Endodermal cell (in vitro differentiated cells): ENCODE measurements around the gene LMAN2L. TPM values are rescaled to one million over a fixed set of nuclear protein-coding genes. Genes with fewer than 3 reads are reported as not detected.

Experiments used
- DNase-seq: peaks from one replicate; pipeline ENCODE4 v3.0.0-alpha.2; 2017
- H3K27ac ChIP-seq: 2 replicates; pipeline ENCODE4 v1.5.1; 2013; ENCODE audit warnings: mild to moderate bottlenecking, low read depth, low read length, moderate library complexity
- H3K27me3 ChIP-seq: 2 replicates; pipeline ENCODE4 v1.6.1; 2013; ENCODE audit warnings: mild to moderate bottlenecking, low read length, moderate library complexity; ENCODE audit not compliant: insufficient read depth, control insufficient read depth, poor library complexity, severe bottlenecking
- H3K36me3 ChIP-seq: 2 replicates; pipeline ENCODE4 v1.7.0; 2013; ENCODE audit warnings: mild to moderate bottlenecking, low read length, moderate library complexity; ENCODE audit not compliant: control insufficient read depth, insufficient read depth
- H3K4me1 ChIP-seq: one replicate; pipeline ENCODE4 v1.7.0; 2013; ENCODE audit warnings: low read length; ENCODE audit not compliant: control insufficient read depth, insufficient read depth
- H3K4me3 ChIP-seq: 2 replicates; pipeline ENCODE4 v1.5.1; 2013; ENCODE audit warnings: mild to moderate bottlenecking, low read length, moderate library complexity
- H3K9ac ChIP-seq: 2 replicates; pipeline ENCODE4 v1.6.1; 2013; ENCODE audit warnings: mild to moderate bottlenecking, low read length, moderate library complexity; ENCODE audit not compliant: poor library complexity, severe bottlenecking; ENCODE audit errors: extremely low read depth
- H3K9me3 ChIP-seq: 2 replicates; pipeline ENCODE4 v1.6.1; 2013; ENCODE audit warnings: mild to moderate bottlenecking, low read length, moderate library complexity; ENCODE audit not compliant: control insufficient read depth
- H3K27ac Mint-ChIP-seq: 2 replicates; pipeline ENCODE4 v1.8.0; 2020; ENCODE audit warnings: mixed read lengths
- H3K27me3 Mint-ChIP-seq: 2 replicates; pipeline ENCODE4 v1.8.0; 2021; ENCODE audit warnings: mild to moderate bottlenecking, mixed read lengths; ENCODE audit not compliant: insufficient read depth
- H3K36me3 Mint-ChIP-seq: 2 replicates; pipeline ENCODE4 v1.8.0; 2020; ENCODE audit warnings: low read depth, mixed read lengths
- H3K4me1 Mint-ChIP-seq: 2 replicates; pipeline ENCODE4 v1.8.0; 2020; ENCODE audit warnings: mixed read lengths
- H3K4me3 Mint-ChIP-seq: 2 replicates; pipeline ENCODE4 v1.8.0; 2020; ENCODE audit warnings: mild to moderate bottlenecking, moderate library complexity, mixed read lengths
- H3K9me3 Mint-ChIP-seq: 2 replicates; pipeline ENCODE4 v1.8.0; 2020; ENCODE audit warnings: mild to moderate bottlenecking, mixed read lengths
- CTCF ChIP-seq: fragments of 200-600 bp; sonication (generic); conservative IDR thresholded peaks from 2 replicates; pipeline ENCODE4 v1.5.0; 2021; ENCODE audit warnings: antibody characterized with exemption, mild to moderate bottlenecking
- WGBS, 2 experiments: methylation state at CpG; one replicate each; pipeline versions ENCODE4 v1.1.5 to v1.1.7; 2013; ENCODE audit warnings: missing lambda C conversion rate in 2 of 2, mixed read lengths in 1 of 2; ENCODE audit not compliant: insufficient coverage in 1 of 2, insufficient read length in 1 of 2; 5-methylcytosine and 5-hydroxymethylcytosine counted together
- total RNA-seq, 2 donors: library from RNA; stranded (reverse); fragmentation: NEBNext Ultra II Directional in 1 of 2; extraction: Animal tissue kit (Norgen Biotek cat#: 25700) in 1 of 2; gene quantifications; 2 replicates in 1 of 2; 3 replicates in 1 of 2; pipeline ENCODE4 v1.2.1, GENCODE V29; 2021

The LMAN2L gene
- total RNA-seq, 2 donors from 2014 or later = 24.4 to 30.4 TPM

GRCh38 chr2:96763511-96764252 lies 23.8 kb upstream of the LMAN2L start:
- Mint-ChIP-seq H3K27ac (peak overlapping the region; percentile 91), H3K9me3 (no peaks in the 10 kb centered on the region), H3K27me3 (no peaks in the 10 kb centered on the region), H3K4me1 (peaks cover 50% of the 10 kb centered on the region), H3K36me3 (peaks cover 12% of the 10 kb centered on the region), H3K4me3 (peak overlapping the region; percentile 70)
- 32% methylated on average over 7 of the region's 7 CpGs; no CpG with 5 or more reads in 1 of the 2 experiments for WGBS, 2 experiments
- no peaks in the 10 kb centered on the region for H3K36me3 ChIP-seq
- H3K27ac ChIP-seq = no peak overlapping the region
- H3K9ac ChIP-seq = peak overlapping the region; percentile 50
- H3K4me1 ChIP-seq = no peaks in the 10 kb centered on the region
- DNase-seq = peak; percentile 85
- peak; percentile 75 for TF ChIP-seq CTCF
- H3K9me3 ChIP-seq = no peaks in the 10 kb centered on the region
- peak overlapping the region; percentile 89 for H3K4me3 ChIP-seq
- H3K27me3 ChIP-seq = no peaks in the 10 kb centered on the region

DNA sequence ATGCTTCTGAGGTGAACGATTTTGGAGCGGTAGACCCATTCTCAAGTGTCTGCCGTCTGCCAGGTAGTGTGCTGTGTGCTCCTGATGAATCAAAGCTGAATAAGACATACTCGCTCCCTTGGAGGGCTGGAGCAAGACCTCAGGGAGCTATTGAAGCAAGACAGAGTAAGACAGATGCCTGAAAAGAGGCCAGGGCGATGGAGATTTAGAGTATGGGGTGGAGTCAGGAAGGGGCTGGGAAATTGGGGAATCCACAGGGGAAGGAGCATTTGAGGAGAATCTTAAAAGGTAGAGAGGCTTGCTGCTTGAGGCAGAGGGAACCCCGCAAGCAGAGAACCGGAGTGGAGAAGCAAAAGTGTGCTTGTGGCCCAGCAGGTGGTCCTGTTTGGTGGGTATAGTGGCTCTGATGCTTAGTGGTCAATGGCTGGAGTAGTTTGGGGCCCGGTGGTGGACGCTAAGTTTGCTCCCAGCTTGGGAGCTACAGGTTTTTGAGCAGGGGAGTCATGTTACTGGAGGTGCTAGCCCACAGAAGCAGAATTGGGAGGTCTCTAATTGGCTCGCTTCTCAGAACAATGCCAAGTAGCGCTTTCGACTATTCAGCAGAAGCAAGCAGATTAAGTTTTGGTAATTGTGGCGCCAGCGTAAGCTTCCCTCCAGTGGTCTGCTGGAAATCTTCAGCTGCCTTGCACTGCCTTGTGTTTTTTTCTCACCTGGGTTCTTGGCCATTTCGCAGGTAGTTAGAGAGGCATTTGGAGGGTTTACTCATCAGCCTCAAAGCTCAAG lies 22.9 kb upstream of the LMAN2L start:
- Mint-ChIP-seq H3K27me3 (no peaks in the 10 kb centered on the region), H3K4me3 (peak overlapping the region; percentile 70), H3K36me3 (peaks cover 6% of the 10 kb centered on the region), H3K4me1 (peaks cover 45% of the 10 kb centered on the region), H3K9me3 (no peaks in the 10 kb centered on the region), H3K27ac (peak overlapping the region; percentile 91)
- Histone ChIP-seq H3K4me3 (peak overlapping the region; percentile 89), H3K4me1 (no peaks in the 10 kb centered on the region), H3K9ac (peak overlapping the region; percentile 50), H3K9me3 (no peaks in the 10 kb centered on the region), H3K27me3 (no peaks in the 10 kb centered on the region), H3K36me3 (no peaks in the 10 kb centered on the region), H3K27ac (no peak overlapping the region)
- no peak for TF ChIP-seq CTCF
- peak; percentile 87 for DNase-seq
- WGBS, 2 experiments = 35 to 37% methylated on average over 12 to 15 of the region's 15 CpGs

DNA sequence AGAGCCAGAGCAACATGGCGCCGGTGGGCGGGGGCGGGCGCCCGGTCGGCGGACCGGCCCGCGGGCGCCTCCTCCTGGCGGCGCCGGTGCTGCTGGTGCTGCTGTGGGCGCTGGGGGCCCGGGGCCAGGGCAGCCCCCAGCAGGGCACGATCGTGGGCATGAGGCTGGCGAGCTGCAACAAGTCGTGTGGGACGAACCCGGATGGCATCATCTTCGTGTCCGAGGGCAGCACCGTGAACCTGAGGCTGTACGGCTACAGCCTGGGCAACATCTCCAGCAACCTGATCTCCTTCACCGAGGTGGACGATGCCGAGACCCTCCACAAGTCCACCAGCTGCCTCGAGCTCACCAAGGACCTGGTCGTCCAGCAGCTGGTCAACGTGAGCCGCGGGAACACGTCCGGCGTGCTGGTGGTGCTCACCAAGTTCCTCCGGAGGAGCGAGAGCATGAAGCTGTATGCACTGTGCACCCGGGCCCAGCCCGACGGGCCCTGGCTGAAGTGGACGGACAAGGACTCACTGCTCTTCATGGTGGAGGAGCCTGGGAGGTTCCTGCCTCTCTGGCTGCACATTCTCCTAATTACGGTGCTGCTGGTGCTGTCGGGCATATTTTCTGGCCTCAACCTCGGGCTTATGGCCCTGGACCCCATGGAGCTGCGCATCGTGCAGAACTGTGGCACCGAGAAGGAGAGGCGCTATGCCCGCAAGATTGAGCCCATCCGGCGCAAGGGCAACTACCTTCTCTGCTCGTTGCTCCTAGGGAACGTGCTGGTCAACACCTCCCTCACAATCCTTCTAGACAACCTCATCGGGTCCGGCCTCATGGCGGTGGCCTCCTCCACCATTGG lies 21.3 kb upstream of the LMAN2L start:
- Mint-ChIP-seq H3K4me3 (peak overlapping the region; percentile 70), H3K9me3 (no peaks in the 10 kb centered on the region), H3K27ac (peak overlapping the region; percentile 89), H3K36me3 (peaks cover 1% of the 10 kb centered on the region), H3K27me3 (no peaks in the 10 kb centered on the region), H3K4me1 (peaks cover 41% of the 10 kb centered on the region)
- H3K36me3 ChIP-seq = no peaks in the 10 kb centered on the region
- peak overlapping the region; percentile 34 for H3K9ac ChIP-seq
- TF ChIP-seq CTCF = peak; percentile 74
- 50 to 79% methylated on average over 25 to 59 of the region's 59 CpGs for WGBS, 2 experiments
- DNase-seq = peak; percentile 77
- H3K4me1 ChIP-seq = no peaks in the 10 kb centered on the region
- peak overlapping the region; percentile 89 for H3K4me3 ChIP-seq
- H3K27ac ChIP-seq = no peak overlapping the region
- no peaks in the 10 kb centered on the region for H3K9me3 ChIP-seq
- H3K27me3 ChIP-seq = no peaks in the 10 kb centered on the region
